Mesenteric fat pad (tissue), 1 donor: Measurements from ENCODE around the gene IFNA16. TPM values are rescaled to one million over a fixed set of nuclear protein-coding genes. Genes with fewer than 3 reads are reported as not detected.
A peak's percentile ranks its signal among the peaks of the same experiment; 100 is the strongest.
"Not testable (repeated sequence)": the region's sequence is repeated elsewhere in the genome, so short reads cannot be mapped to it uniquely, and the experiment has no call there.

Experiments
- DNase-seq: peaks from one replicate; pipeline ENCODE4 v3.0.0-alpha.2; 2020; ENCODE audit warnings: low spot score
- long read RNA-seq: library from polyadenylated mRNA; unstranded; transcript quantifications from one replicate; pipeline ENCODE4 v2.0.0, GENCODE V29; 2020
- total RNA-seq: library from RNA; stranded (reverse); fragmentation: NEBNext Ultra II Directional; extraction: Animal tissue kit (Norgen Biotek cat#: 25700); gene quantifications from one replicate; pipeline ENCODE4 v1.2.1, GENCODE V29; 2021
- donor health status: DM: yes; HTN: yes; CAD: no.

Gene IFNA16
- total RNA-seq: not detected
- long read RNA-seq: 0 reads

DNA sequence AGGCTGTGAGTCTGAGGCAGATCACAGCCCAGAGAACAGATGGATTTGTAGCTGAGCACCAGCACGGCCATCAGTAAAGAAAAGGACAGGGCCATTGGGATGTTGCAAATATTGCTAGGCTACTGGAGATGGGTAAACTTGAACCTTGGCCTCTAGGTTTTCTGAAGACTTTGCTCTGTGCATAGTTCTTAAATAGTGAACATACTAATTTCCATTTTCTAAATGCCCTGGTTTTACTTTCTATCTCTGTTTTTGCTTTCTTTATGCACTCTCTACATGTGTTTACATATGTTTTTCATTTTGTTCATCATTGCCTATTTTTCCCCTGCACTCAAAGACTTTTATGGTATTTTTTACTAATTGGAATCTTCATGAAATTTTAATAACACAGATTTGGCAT lies at the start of gene IFNA16:
TSS of gene IFNA16 (minus strand) at position 101 of the 400 bp plus-strand sequence. CDS start at position 95, 6 bp downstream.
- not testable (repeated sequence) for DNase-seq

DNA sequence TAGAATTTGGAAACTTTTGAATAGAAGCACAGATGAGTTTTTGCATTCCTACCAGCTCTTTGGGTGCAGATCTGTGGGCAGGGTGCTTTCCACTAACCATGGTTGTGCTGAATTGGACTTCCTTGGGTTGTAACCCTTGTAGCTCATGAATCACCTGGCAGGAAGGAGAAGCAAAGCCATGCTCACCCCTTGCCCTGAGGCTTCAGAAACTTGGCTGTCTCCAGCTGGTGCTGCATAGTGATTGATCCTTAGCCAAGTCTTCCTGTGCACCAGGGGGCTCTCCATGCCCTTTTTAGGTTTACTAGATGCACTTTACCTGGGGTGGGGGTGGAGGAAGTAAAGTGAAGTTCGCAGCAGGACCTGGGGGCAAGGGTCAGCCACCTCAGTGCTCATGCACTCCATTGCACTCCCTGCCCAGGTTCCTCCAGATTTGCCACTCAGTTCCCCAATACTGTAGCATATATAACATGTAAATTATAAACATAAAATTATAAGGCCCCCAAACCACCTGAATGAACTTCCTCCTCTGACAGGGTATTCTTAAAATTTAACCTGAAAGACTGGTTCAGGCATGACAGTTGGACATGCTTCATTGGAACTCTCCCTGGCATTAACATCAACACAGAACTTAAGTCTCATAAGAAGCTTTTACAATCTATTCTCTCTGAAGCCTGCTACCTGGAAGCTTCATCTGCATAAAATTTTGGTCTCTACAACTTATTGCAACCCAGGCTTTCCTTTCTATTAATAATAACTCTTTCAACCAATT lies 48.5 kb upstream of the IFNA16 start:
- no peak for DNase-seq

DNA sequence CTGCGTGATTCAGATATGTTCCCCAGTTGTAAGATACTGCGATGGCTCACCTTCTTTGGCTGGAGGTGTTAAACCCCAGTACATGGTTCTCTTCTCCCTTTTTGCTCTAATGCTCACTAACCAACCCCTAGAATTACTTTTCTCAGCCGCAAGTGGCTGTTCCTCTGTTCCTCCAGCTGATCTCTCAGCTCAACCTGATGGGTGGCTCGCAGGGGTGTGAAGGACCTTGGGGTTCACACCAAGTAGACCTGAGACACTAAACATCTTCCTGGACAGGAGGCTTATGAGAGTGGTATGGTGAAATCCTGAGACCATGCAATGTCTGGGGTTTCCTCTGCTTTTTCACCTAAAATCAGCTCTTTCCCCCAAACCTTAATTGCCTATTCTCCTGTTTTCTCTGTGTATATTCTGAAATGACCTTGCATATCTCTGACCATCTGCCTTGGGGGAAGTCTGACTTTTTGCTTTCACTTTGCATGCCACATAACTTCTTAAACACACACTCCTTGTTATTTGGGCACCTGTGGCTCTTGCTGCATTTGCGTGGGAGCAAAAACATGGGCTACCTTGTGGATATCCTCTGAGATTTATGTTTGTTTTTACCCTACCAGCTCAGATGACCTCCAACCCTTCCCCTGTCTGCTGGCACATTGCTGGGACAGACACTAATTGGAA lies 38.6 kb upstream of the IFNA16 start:
- DNase-seq: no peak

DNA sequence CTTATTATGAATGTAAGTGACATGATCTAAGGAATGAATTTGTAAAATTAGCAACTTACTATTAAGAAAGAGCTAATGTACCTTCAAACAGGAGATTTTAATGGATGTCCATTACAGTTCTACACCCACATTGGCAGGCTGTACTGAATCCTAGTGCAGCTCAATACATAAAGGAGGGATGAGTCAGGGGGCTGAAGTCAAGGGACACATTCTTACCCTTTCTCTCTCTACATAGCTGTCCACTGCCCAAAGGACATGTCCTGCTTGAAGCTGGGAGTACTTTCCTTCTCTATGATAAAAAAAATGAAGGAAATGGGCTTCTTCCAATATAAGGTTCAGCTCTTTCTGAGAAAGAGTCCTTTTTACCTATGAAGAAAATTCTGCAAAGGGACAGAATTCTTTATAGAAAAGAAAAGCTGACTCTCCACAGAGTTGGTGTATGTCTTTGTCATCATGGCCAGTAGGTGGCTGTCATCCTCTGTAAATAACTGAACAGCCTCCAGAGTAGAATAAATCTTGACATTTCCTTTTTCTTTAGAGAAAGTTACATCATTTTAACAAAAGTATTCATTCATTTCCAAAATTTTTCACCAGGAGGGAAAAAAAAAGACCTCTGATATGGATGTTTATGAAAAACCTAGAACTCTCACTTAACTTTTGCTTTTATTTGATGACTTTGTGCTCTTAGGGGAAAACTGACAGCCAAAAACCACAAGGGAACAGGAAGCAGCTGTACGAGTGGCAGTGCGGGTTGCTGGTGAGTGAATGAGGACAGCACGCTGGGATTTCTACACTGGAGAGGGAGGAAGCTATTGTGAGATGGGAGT lies 35.8 kb upstream of the IFNA16 start:
- DNase-seq: no peak

DNA sequence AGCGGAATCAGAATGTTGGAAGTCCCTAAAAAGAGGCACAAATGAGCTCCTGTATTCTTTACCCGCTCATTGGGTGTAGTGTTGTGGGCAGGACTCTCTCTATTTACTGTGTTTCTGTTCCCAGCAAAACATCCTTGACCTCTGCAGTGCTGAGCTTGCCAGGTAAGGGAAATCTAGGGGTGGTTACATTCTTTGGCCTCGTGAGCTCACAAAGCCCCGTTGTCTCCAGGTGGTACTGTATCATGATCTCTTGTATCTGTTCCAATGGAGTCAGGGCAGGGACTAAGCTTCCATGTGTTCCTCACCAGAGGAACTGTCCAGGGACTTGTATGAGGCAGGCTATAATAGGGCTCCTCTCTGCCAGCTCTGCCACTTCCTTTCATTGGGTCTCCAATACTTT lies 34.5 kb upstream of the IFNA16 start:
- no peak for DNase-seq

DNA sequence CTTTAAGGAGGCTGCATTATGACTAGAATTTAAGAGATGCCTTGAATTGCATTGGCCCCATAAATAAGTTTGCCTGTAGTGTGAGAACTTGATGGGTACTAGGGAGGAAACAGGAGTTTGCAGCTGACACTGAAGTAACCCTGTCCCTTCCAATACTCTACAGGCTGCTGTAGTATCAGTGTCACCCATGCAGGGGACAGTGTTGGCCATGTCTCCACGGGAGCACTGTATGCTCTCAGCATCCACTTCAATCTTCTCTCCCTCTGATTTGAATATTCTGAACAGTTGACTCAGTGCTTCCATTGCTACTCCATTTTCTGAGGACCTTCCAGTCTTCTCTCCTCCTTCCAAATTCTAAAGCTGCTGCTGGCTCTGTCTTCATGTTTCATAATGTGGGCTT lies 34.1 kb upstream of the IFNA16 start:
- no peak for DNase-seq

DNA sequence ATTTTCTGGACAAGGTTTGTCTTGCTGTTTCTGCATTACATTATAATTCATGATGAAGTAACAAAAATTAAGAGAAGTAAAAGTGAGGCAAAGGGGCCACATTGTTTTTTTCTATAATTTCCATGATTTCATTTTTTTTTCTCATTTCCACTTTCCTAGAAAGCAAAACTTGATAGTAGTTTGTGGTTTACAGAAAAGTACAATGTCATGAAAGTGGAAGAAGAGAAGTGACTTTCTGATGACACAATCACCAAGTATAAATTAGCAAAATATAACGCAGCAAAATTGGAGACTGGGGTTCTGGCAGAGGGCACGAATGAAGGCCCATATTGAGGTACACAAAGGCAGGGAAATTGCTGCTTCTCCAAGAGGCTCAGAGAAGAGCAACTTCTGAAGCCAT lies 27.7 kb upstream of the IFNA16 start:
- no peak for DNase-seq

DNA sequence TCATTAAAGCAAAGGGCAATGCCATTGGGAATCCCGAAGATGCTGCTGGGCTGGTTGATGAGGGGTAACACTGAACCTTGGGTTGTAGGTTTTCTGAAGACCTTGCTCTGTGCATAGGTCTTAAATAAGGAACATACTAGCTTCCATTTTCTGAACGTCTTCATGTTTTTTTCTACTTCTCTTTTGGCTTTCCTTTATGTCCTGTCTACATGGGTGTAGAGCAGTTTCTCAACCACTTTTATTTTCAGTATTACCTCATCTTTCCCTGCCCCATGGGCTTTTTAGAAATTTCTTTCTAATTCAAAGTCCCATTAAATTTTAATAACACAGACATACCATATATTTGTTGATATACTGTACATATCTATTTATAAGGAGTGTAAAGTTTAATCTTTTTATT lies 22.8 kb upstream of the IFNA16 start, which contains the start of gene IFNA14:
TSS of gene IFNA14 (minus strand) at position 95 of the 400 bp plus-strand sequence. CDS start at position 25, 70 bp downstream.
- DNase-seq: no peak

DNA sequence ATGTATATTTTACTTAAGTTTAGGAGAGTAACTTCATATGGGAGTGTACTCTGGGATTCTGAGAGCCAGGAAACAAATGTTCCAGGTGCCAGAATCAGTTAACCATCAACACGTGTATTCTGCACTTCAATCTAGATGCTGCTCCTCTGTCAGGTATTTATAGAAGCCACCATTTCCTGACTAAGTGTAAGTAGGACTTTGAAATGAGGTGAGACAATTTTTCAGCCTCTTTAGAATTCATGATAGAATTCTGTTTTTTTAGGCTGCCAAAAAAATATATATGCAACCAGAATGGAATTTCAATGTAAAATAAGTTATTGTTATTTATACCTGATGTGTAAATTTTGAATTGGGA lies 19.2 kb upstream of the IFNA16 start:
- DNase-seq: not testable (repeated sequence)

DNA sequence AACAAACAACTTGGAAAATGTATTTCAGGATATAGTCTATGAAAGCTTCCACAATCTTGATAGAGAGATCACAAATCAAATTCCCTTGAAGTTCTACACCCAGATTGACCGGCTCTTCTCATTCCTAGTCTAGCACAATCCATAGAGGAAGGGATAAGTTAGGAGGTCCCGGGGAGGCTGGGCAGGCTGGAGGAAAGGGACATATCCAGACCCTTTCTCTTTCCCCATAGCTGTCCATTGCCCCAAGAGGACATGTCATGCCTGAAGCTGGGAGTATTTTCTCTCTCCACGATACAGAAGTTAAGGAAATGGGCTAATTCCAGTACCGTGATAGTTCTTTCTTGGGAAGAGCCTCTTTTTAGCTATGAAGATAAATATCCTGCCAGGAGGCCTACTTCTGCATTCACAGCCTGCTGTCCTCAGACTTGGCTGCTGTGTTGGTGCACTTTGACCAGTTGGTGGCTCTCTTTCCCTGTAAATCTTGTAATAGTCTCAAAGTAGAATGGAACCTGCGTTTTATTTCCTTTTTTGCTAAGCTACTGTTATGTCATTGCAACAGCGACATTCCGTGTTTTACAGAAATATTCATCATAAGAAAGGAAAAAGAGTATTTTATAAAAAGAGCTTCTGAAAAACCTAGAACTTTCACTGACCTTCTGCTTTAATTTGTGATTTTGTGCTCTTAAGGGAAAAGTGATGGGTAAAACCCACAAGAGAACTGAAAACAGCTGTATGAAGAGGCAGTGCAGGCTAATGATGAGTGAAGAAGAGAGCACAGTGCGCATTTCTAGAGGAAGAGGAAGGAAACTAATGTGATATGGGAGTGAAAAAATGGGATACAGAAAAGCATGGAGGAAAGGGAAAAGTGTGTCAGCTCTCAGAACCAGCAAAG lies 18.6 kb upstream of the IFNA16 start:
- not testable (repeated sequence) for DNase-seq

DNA sequence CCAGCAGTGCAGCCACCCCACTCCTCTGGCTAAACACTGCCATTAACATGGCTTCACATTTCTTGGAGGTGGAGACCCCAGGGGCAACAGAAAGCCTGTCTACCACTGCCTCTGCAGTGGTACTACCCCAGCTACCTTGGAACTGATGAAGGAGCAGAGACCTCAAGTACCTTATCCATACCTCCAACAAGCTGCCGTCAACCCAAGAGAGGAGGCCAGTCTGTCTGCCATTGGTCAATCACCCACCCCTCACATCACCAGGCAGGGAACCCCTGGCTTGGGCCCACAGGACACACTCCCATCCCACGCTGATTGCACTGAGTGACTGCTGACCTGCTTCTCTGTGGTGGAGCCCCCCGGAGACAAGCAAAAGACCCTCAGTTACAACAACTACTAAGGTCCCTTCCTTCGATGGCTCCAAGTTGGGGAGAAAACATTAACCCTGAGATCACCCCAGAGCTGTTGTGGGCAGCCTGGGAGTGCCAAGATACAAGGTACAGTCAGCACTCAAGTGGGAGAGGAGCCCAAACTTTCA lies 17.1 kb upstream of the IFNA16 start:
- DNase-seq: peak; percentile 71

DNA sequence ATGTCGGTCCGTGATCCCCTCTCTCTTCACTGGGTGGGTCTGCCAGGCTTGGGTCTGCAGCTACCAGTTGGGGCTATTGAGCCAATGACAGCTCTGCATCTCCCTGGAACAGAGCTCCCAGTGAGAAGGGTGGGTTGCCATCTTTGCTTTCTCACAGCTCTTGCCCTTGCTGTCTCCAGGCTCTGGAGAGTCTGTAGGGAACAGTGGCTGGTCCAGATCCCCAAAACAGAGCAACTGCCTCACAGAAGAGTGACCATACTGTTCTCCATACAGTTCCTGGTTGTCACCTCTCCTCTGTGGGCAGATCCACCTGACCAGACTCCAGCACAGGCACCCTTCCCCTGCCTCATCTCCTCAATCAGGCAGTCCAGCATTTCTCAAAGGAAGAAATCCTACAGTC lies 16.1 kb upstream of the IFNA16 start:
- DNase-seq: no peak

DNA sequence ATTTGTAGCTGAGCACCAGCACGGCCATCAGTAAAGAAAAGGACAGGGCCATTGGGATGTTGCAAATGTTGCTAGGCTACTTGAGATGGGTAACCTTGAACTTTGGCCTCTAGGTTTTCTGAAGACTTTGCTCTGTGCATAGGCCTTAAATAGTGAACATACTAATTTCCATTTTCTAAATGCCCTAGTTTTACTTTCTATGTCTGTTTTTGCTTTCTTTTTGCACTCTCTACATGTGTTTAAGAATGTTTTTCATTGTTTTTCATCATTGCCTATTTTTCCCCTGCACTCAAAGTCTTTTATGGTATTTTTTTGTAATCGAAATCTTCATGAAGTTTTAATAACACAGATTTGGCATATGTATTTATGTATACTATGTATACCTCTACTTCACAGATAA lies 11.0 kb upstream of the IFNA16 start, which contains the start of gene IFNA17:
TSS of gene IFNA17 (minus strand) at position 101 of the 400 bp plus-strand sequence. CDS start at position 52, 49 bp downstream.
- no peak for DNase-seq

DNA sequence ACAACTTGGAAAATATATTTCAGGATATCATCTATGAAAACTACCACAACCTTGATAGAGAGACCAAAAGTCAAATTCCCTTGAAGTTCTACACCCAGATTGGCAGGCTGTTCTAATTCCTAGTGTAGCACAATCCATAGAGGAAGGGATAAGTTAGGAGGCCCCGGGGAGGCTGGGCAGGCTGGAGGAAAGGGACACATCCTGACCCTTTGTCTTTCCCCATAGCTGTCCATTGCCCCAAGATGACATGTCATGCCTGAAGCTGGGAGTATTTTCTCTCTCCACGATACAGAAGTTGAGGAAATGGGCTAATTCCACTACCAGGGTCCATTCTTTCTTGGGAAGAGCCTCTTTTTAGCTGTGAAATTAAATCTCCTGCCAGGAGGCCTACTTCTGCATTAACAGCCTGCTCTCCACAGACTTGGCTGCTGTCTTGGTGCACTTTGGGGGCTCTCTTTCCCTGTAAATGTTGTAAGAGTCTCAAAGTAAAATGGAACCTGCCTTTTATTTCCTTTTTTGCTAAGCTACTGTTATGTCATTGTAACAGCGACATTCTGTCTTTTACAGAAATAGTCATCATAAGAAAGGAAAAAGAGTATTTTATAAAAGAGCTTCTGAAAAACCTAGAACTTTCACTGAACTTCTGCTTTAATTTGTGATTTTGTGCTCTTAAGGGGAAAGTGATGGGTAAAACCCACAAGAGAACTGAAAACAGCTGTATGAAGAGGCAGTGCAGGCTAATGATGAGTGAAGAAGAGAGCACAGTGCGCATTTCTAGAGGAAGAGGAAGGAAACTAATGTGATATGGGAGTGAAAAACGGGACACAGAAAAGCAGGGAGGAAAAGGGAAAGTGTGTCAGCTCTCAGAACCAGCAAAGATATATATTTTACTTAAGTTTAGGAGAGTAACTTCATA lies 3.4 kb downstream of the IFNA16 start:
- DNase-seq: not testable (repeated sequence)

DNA sequence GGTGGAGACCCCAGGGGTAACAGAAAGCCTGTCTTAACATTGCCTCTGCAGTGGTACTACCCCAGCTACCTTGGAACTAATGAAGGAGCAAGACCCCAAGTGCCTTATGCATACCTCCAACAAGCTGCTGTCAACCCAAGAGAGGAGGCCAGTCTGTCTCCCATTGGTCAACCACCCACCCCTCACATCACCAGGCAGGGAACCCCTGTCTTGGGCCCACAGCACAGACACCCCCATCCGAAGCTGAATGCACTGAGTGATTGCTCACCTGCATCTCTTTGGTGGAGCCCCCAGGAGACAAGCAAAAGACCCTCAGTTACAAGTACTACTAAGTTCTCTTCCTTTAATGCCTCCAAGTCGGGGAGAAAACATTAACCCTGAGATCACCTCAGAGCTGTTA lies 5.0 kb downstream of the IFNA16 start:
- peak; percentile 55 for DNase-seq

DNA sequence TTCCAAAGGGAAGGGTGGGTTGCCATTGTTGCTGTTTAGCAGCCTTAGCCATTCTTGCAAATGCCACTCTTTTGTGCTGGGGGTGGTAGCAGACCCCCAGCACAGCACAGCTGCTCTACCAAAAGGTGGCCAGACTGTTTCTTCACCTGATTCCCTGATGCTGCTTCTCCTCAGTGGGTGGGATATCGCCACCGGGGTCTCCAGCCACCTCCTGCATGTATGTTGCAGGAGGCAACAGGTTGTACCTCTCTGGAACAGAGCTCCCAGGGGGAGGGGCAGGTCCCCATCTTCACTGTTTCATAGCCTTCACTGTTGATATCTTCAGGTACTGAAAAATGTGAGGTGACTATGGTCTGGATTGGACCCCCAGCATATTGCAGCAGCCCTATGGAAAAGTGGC lies 6.3 kb downstream of the IFNA16 start:
- not testable (repeated sequence) for DNase-seq

DNA sequence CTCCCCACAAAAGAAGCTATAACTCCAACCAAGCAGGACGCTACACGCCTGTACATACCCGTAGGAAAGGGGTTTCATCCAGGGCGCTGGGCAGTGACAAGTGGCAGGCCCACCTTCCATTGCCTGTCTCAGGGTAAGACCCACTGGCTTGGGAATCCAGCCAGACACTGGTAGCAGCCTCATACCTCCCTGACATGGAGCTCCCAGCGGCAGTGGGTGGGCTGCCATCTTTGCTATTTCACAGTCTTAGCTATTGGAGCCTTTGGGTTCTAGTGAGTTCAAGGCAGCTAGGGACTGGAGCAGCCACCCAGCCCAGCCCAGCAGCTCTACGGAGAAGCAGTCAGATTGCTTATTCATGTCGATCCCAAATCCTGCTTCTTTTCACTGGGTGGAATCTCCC lies 6.8 kb downstream of the IFNA16 start:
- peak; percentile 65 for DNase-seq

DNA sequence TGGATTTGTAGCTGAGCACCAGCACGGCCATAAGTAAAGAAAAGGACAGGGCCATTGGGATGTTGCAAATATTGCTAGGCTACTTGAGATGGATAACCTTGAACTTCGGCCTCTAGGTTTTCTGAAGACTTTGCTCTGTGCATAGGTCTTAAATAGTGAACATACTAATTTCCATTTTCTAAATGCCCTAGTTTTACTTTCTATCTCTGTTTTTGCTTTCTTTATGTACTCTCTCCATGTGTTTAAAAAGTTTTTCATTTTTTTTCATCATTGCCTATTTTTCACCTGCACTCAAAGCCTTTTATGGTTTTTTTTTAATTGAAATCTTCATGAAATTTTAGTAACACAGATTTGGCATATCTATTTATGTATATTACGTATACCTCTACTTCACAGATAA lies 10.1 kb downstream of the IFNA16 start, which contains the start of gene IFNA10:
TSS of gene IFNA10 (minus strand) at position 101 of the 400 bp plus-strand sequence. CDS start at position 55, 46 bp downstream.
- DNase-seq: not testable (repeated sequence)

DNA sequence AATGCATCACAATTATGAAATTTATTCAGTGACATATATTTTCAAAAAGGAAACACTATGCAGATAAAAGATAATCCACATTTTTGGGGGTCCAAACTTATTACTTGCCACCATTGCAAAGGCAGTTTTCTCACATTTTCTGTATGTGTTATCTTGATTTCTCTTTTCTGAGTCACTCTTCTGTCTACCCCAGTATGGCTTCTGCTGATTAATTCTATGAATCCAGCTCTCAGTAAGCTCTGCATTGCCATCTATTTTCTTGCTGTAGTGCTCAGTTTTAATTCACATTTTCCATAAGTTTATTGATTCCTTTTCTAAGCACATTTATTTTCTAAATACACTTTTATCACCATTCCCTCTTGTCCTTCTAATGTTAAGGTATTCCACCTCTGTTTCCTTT lies 11.9 kb downstream of the IFNA16 start:
- no peak for DNase-seq
